ENCODE data around the gene SPACA5B.
"Not testable (repeated sequence)": the region's sequence is repeated elsewhere in the genome, so short reads cannot be mapped to it uniquely, and the experiment has no call there.

The SPACA5B gene

GRCh38 chrX:48139076-48139475 lies 8.7 kb downstream of the SPACA5B start:
- not testable (repeated sequence) for H3K27ac ChIP-seq (ENCODE audit: low read length); H3K9ac ChIP-seq (ENCODE audit: low read length in 2 of 2); H3K4me1 ChIP-seq (ENCODE audit: control insufficient read depth, insufficient read depth, low read length); H3K36me3 ChIP-seq (ENCODE audit: control insufficient read depth in 2 of 2, insufficient read depth in 2 of 2, low read length in 2 of 2); H3K4me3 ChIP-seq (ENCODE audit: low read length in 2 of 2); H3K9me3 ChIP-seq (ENCODE audit: control insufficient read depth in 2 of 2, low read length in 2 of 2); H3K27me3 ChIP-seq (ENCODE audit: control insufficient read depth in 1 of 2, insufficient read depth in 2 of 2, low read length in 2 of 2)

- H3K36me3 ChIP-seq (ENCODE audit: control insufficient read depth in 2 of 2, insufficient read depth in 2 of 2, low read length in 2 of 2); H3K27ac ChIP-seq (ENCODE audit: low read length); H3K9me3 ChIP-seq (ENCODE audit: control insufficient read depth in 2 of 2, low read length in 2 of 2); H3K9ac ChIP-seq (ENCODE audit: low read length in 2 of 2); H3K27me3 ChIP-seq (ENCODE audit: control insufficient read depth in 1 of 2, insufficient read depth in 2 of 2, low read length in 2 of 2); H3K4me1 ChIP-seq (ENCODE audit: control insufficient read depth, insufficient read depth, low read length); H3K4me3 ChIP-seq (ENCODE audit: low read length in 2 of 2): not testable (repeated sequence)
Measured at GRCh38 chrX:48141810-48142508, 11.5 kb downstream of the SPACA5B start.

- H3K9me3 ChIP-seq (ENCODE audit: control insufficient read depth in 2 of 2, low read length in 2 of 2); H3K36me3 ChIP-seq (ENCODE audit: control insufficient read depth in 2 of 2, insufficient read depth in 2 of 2, low read length in 2 of 2); H3K27me3 ChIP-seq (ENCODE audit: control insufficient read depth in 1 of 2, insufficient read depth in 2 of 2, low read length in 2 of 2); H3K4me1 ChIP-seq (ENCODE audit: control insufficient read depth, insufficient read depth, low read length); H3K4me3 ChIP-seq (ENCODE audit: low read length in 2 of 2); H3K9ac ChIP-seq (ENCODE audit: low read length in 2 of 2); H3K27ac ChIP-seq (ENCODE audit: low read length): not testable (repeated sequence)
Measured at GRCh38 chrX:48142697-48143096, 12.3 kb downstream of the SPACA5B start.

- Histone ChIP-seq H3K9me3 (ENCODE audit: control insufficient read depth in 2 of 2, low read length in 2 of 2) (no peaks in the 10 kb centered on the region), H3K9ac (ENCODE audit: low read length in 2 of 2) (no peak overlapping the region), H3K4me3 (ENCODE audit: low read length in 2 of 2) (no peak overlapping the region), H3K27ac (ENCODE audit: low read length) (no peak overlapping the region), H3K4me1 (ENCODE audit: control insufficient read depth, insufficient read depth, low read length) (no peaks in the 10 kb centered on the region), H3K36me3 (ENCODE audit: control insufficient read depth in 2 of 2, insufficient read depth in 2 of 2, low read length in 2 of 2) (no peaks in the 10 kb centered on the region), H3K27me3 (ENCODE audit: control insufficient read depth in 1 of 2, insufficient read depth in 2 of 2, low read length in 2 of 2) (peaks cover 0 to 2% of the 10 kb centered on the region in 2 donors)
Measured at GRCh38 chrX:48153769-48154168, 23.3 kb downstream of the SPACA5B start.

GRCh38 chrX:48154796-48155195 lies 24.4 kb downstream of the SPACA5B start:
- Histone ChIP-seq H3K27ac (ENCODE audit: low read length) (no peak overlapping the region), H3K9ac (ENCODE audit: low read length in 2 of 2) (no peak overlapping the region), H3K4me1 (ENCODE audit: control insufficient read depth, insufficient read depth, low read length) (no peaks in the 10 kb centered on the region), H3K27me3 (ENCODE audit: control insufficient read depth in 1 of 2, insufficient read depth in 2 of 2, low read length in 2 of 2) (peaks cover 0 to 2% of the 10 kb centered on the region in 2 donors), H3K4me3 (ENCODE audit: low read length in 2 of 2) (no peak overlapping the region), H3K36me3 (ENCODE audit: control insufficient read depth in 2 of 2, insufficient read depth in 2 of 2, low read length in 2 of 2) (no peaks in the 10 kb centered on the region), H3K9me3 (ENCODE audit: control insufficient read depth in 2 of 2, low read length in 2 of 2) (no peaks in the 10 kb centered on the region)

- no peaks in the 10 kb centered on the region for H3K9me3 ChIP-seq (ENCODE audit: control insufficient read depth in 2 of 2, low read length in 2 of 2)
- H3K36me3 ChIP-seq (ENCODE audit: control insufficient read depth in 2 of 2, insufficient read depth in 2 of 2, low read length in 2 of 2), result no peaks in the 10 kb centered on the region
- no peaks in the 10 kb centered on the region for H3K4me1 ChIP-seq (ENCODE audit: control insufficient read depth, insufficient read depth, low read length)
- H3K4me3 ChIP-seq (ENCODE audit: low read length in 2 of 2), result no peak overlapping the region
- H3K9ac ChIP-seq (ENCODE audit: low read length in 2 of 2), result no peak overlapping the region
- H3K27me3 ChIP-seq (ENCODE audit: control insufficient read depth in 1 of 2, insufficient read depth in 2 of 2, low read length in 2 of 2), result peaks cover 0 to 2% of the 10 kb centered on the region in 2 donors
- H3K27ac ChIP-seq (ENCODE audit: low read length), result no peak overlapping the region
Measured at GRCh38 chrX:48156014-48156413, 25.6 kb downstream of the SPACA5B start.

- no peaks in the 10 kb centered on the region for H3K9me3 ChIP-seq (ENCODE audit: control insufficient read depth in 2 of 2, low read length in 2 of 2)
- H3K9ac ChIP-seq (ENCODE audit: low read length in 2 of 2), result no peak overlapping the region
- no peaks in the 10 kb centered on the region for H3K4me1 ChIP-seq (ENCODE audit: control insufficient read depth, insufficient read depth, low read length)
- H3K27me3 ChIP-seq (ENCODE audit: control insufficient read depth in 1 of 2, insufficient read depth in 2 of 2, low read length in 2 of 2), result peaks cover 0 to 6% of the 10 kb centered on the region in 2 donors
- H3K4me3 ChIP-seq (ENCODE audit: low read length in 2 of 2), result no peak overlapping the region
- no peak overlapping the region for H3K27ac ChIP-seq (ENCODE audit: low read length)
- H3K36me3 ChIP-seq (ENCODE audit: control insufficient read depth in 2 of 2, insufficient read depth in 2 of 2, low read length in 2 of 2), result no peaks in the 10 kb centered on the region
Measured at GRCh38 chrX:48165241-48165640, 34.8 kb downstream of the SPACA5B start.

GRCh38 chrX:48166322-48166721 lies 35.9 kb downstream of the SPACA5B start:
- H3K4me1 ChIP-seq (ENCODE audit: control insufficient read depth, insufficient read depth, low read length); H3K9me3 ChIP-seq (ENCODE audit: control insufficient read depth in 2 of 2, low read length in 2 of 2); H3K27me3 ChIP-seq (ENCODE audit: control insufficient read depth in 1 of 2, insufficient read depth in 2 of 2, low read length in 2 of 2); H3K4me3 ChIP-seq (ENCODE audit: low read length in 2 of 2); H3K9ac ChIP-seq (ENCODE audit: low read length in 2 of 2); H3K36me3 ChIP-seq (ENCODE audit: control insufficient read depth in 2 of 2, insufficient read depth in 2 of 2, low read length in 2 of 2); H3K27ac ChIP-seq (ENCODE audit: low read length): not testable (repeated sequence)

- Histone ChIP-seq H3K4me3 (ENCODE audit: low read length in 2 of 2) (no peak overlapping the region), H3K4me1 (ENCODE audit: control insufficient read depth, insufficient read depth, low read length) (no peaks in the 10 kb centered on the region), H3K9ac (ENCODE audit: low read length in 2 of 2) (no peak overlapping the region), H3K36me3 (ENCODE audit: control insufficient read depth in 2 of 2, insufficient read depth in 2 of 2, low read length in 2 of 2) (no peaks in the 10 kb centered on the region), H3K27me3 (ENCODE audit: control insufficient read depth in 1 of 2, insufficient read depth in 2 of 2, low read length in 2 of 2) (peaks cover 0 to 2% of the 10 kb centered on the region in 2 donors), H3K27ac (ENCODE audit: low read length) (no peak overlapping the region), H3K9me3 (ENCODE audit: control insufficient read depth in 2 of 2, low read length in 2 of 2) (no peaks in the 10 kb centered on the region)
Measured at GRCh38 chrX:48179691-48180090, 49.3 kb downstream of the SPACA5B start.

GRCh38 chrX:48180811-48181210 lies 50.4 kb downstream of the SPACA5B start:
- Histone ChIP-seq H3K9me3 (ENCODE audit: control insufficient read depth in 2 of 2, low read length in 2 of 2) (no peaks in the 10 kb centered on the region), H3K27me3 (ENCODE audit: control insufficient read depth in 1 of 2, insufficient read depth in 2 of 2, low read length in 2 of 2) (peaks cover 0 to 3% of the 10 kb centered on the region in 2 donors), H3K9ac (ENCODE audit: low read length in 2 of 2) (no peak overlapping the region), H3K27ac (ENCODE audit: low read length) (no peak overlapping the region), H3K4me1 (ENCODE audit: control insufficient read depth, insufficient read depth, low read length) (no peaks in the 10 kb centered on the region), H3K4me3 (ENCODE audit: low read length in 2 of 2) (no peak overlapping the region), H3K36me3 (ENCODE audit: control insufficient read depth in 2 of 2, insufficient read depth in 2 of 2, low read length in 2 of 2) (no peaks in the 10 kb centered on the region)

GRCh38 chrX:48181882-48182281 lies 51.5 kb downstream of the SPACA5B start:
- not testable (repeated sequence) for H3K9ac ChIP-seq (ENCODE audit: low read length in 2 of 2); H3K4me3 ChIP-seq (ENCODE audit: low read length in 2 of 2); H3K36me3 ChIP-seq (ENCODE audit: control insufficient read depth in 2 of 2, insufficient read depth in 2 of 2, low read length in 2 of 2); H3K27ac ChIP-seq (ENCODE audit: low read length); H3K27me3 ChIP-seq (ENCODE audit: control insufficient read depth in 1 of 2, insufficient read depth in 2 of 2, low read length in 2 of 2); H3K4me1 ChIP-seq (ENCODE audit: control insufficient read depth, insufficient read depth, low read length); H3K9me3 ChIP-seq (ENCODE audit: control insufficient read depth in 2 of 2, low read length in 2 of 2)

Data from stomach smooth muscle (tissue), 2 donors.